ENCODE measurements around the gene NUDCD3.

DNA sequence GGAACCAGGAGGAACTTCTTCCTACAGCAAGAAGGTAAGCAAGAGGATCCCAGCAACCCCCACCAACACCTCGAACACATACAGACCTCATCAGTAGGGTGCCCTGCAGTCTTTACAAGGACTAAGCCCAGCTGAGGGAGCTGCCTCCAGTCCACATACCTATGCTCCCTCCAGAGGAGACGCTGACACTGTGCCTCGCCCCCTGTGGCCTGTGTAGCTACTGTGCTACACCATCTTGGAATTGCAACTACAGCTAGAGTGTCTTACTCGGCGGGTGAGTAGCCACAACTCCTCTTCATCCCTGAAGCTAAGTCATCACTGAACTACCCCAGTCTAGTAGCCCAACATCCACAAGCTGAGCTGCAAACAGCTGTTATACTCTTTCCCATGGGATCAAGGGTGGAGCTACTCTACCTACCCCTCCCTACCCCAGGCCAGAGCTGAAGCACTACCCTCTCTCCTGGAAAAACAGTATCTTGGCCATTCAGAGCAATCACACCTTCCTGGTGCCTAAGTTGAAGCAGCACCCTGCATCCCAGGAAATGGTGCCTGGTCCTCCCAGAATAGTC is 122.9 kb downstream of the NUDCD3 start:
- no peak for TF ChIP-seq POLR2A (IDR thresholded peaks at IDR 0.05)
- TF ChIP-seq, protein P1, sequence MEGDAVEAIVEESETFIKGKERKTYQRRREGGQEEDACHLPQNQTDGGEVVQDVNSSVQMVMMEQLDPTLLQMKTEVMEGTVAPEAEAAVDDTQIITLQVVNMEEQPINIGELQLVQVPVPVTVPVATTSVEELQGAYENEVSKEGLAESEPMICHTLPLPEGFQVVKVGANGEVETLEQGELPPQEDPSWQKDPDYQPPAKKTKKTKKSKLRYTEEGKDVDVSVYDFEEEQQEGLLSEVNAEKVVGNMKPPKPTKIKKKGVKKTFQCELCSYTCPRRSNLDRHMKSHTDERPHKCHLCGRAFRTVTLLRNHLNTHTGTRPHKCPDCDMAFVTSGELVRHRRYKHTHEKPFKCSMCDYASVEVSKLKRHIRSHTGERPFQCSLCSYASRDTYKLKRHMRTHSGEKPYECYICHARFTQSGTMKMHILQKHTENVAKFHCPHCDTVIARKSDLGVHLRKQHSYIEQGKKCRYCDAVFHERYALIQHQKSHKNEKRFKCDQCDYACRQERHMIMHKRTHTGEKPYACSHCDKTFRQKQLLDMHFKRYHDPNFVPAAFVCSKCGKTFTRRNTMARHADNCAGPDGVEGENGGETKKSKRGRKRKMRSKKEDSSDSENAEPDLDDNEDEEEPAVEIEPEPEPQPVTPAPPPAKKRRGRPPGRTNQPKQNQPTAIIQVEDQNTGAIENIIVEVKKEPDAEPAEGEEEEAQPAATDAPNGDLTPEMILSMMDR (IDR thresholded peaks at IDR 0.05): no peak
- TF ChIP-seq POLR2AphosphoS5 (IDR thresholded peaks at IDR 0.05): no peak
